Stimulated activated CD8-positive, alpha-beta memory T cell treated with anti-CD3 and anti-CD28 coated beads, Interleukin-15, amount 100 ng/mL, for 1 hour (primary cell): ENCODE results near the gene PLA2G3.
"Not testable (repeated sequence)": the region's sequence is repeated elsewhere in the genome, so short reads cannot be mapped to it uniquely, and the experiment has no call there.

Experiments used
- DNase-seq: peaks from one replicate; pipeline ENCODE4 v3.0.0-alpha.2; 2020; ENCODE audit warnings: low read depth

The PLA2G3 gene

GRCh38 chr22:31122532-31123291, 17.6 kb downstream of the PLA2G3 start, which contains the start of gene INPP5J:
Gene INPP5J (plus strand): TSS chr22:31122966. CDS start chr22:31123015, 49 bp downstream.
- DNase-seq = no peak

GRCh38 chr22:31122196-31122531, 18.1 kb downstream of the PLA2G3 start:
- DNase-seq = no peak

- DNase-seq = no peak
Observed at GRCh38 chr22:31121403-31121802, 18.9 kb downstream of the PLA2G3 start.

- no peak for DNase-seq
Observed at GRCh38 chr22:31120642-31121041, 19.7 kb downstream of the PLA2G3 start.

GRCh38 chr22:31120230-31120629, 20.1 kb downstream of the PLA2G3 start:
- no peak for DNase-seq

- no peak for DNase-seq
Observed at GRCh38 chr22:31119026-31119717, 21.1 kb downstream of the PLA2G3 start.

- DNase-seq = no peak
Observed at GRCh38 chr22:31118046-31118820, 22.1 kb downstream of the PLA2G3 start.

- DNase-seq = not testable (repeated sequence)
Observed at GRCh38 chr22:31112547-31113091, 27.7 kb downstream of the PLA2G3 start.

GRCh38 chr22:31107894-31108218, 32.5 kb downstream of the PLA2G3 start:
- no peak for DNase-seq

GRCh38 chr22:31107178-31107893, 33.0 kb downstream of the PLA2G3 start, which contains the start of gene SELENOM:
Gene SELENOM (minus strand): TSS chr22:31107568. CDS start chr22:31107505, 63 bp downstream.
- DNase-seq = peak; percentile 62

- no peak for DNase-seq
Observed at GRCh38 chr22:31106731-31107177, 33.6 kb downstream of the PLA2G3 start.

- DNase-seq = no peak
Observed at GRCh38 chr22:31106001-31106571, 34.2 kb downstream of the PLA2G3 start.

GRCh38 chr22:31105282-31105929, 34.9 kb downstream of the PLA2G3 start:
- DNase-seq = no peak

- no peak for DNase-seq
Observed at GRCh38 chr22:31104869-31105268, 35.4 kb downstream of the PLA2G3 start.

GRCh38 chr22:31103899-31104694, 36.2 kb downstream of the PLA2G3 start:
- no peak for DNase-seq

- no peak for DNase-seq
Observed at GRCh38 chr22:31103111-31103510, 37.2 kb downstream of the PLA2G3 start.

GRCh38 chr22:31102441-31103081, 37.7 kb downstream of the PLA2G3 start:
- no peak for DNase-seq

GRCh38 chr22:31100762-31101525, 39.4 kb downstream of the PLA2G3 start:
- no peak for DNase-seq
